ENCODE results near the gene SLAIN1. TPM values are rescaled to one million over a fixed set of nuclear protein-coding genes. Genes with fewer than 3 reads are reported as not detected.

Gene SLAIN1
- total and polyA plus RNA-seq, 2 of the 4 experiments (the other 2 are of a cell fraction): 0.29 to 0.36 TPM

- Histone ChIP-seq H3K4ac (ENCODE audit: low read depth, low read length) (no peak overlapping the region), H2AK5ac (ENCODE audit: low read depth, low read length) (no peak overlapping the region), H3K36me3 (ENCODE audit: control insufficient read depth, insufficient read depth, low read length) (no peaks in the 10 kb centered on the region), H2BK5ac (ENCODE audit: low read depth, low read length, poor library complexity, severe bottlenecking) (no peak overlapping the region), H2BK120ac (ENCODE audit: low read depth, low read length) (no peak overlapping the region), H3K9me1 (ENCODE audit: insufficient read depth, low read length) (no peaks in the 10 kb centered on the region), H2AFZ (replicated peaks; ENCODE audit: low read length, poor library complexity) (no peak overlapping the region), H3K18ac (ENCODE audit: low read depth, low read length) (no peak overlapping the region), H4K8ac (ENCODE audit: low read depth in 2 of 2, low read length in 2 of 2) (no peak overlapping the region), H3K27me3 (ENCODE audit: control insufficient read depth, insufficient read depth, low read length) (peaks cover 13% of the 10 kb centered on the region), H3K56ac (ENCODE audit: extremely low read depth, insufficient read depth, low read length) (no peak overlapping the region), H2AK9ac (replicated peaks; ENCODE audit: low read depth, low read length, poor library complexity) (no peak overlapping the region), H4K20me1 (ENCODE audit: insufficient read depth, low read length) (no peaks in the 10 kb centered on the region), H3K79me1 (ENCODE audit: low read depth in 1 of 2, low read length in 2 of 2) (no peaks in the 10 kb centered on the region), H3K4me2 (ENCODE audit: low read depth, low read length) (no peak overlapping the region), H3K4me1 (ENCODE audit: control insufficient read depth, insufficient read depth, low read length) (no peaks in the 10 kb centered on the region), H3K23ac (ENCODE audit: low read depth, low read length) (no peak overlapping the region), H3K4me3 (ENCODE audit: insufficient read depth, low read depth, low read length) (no peak overlapping the region), H4K91ac (ENCODE audit: insufficient read depth, low read depth, low read length) (no peak overlapping the region), H3K14ac (replicated peaks; ENCODE audit: low read depth, low read length) (no peak overlapping the region), H3K9me3 (ENCODE audit: control insufficient read depth, insufficient read depth, low read length) (no peaks in the 10 kb centered on the region), H2BK20ac (ENCODE audit: low read depth, low read length) (no peak overlapping the region), H2BK15ac (ENCODE audit: low read depth, low read length) (no peak overlapping the region), H3K9ac (ENCODE audit: low read depth, low read length) (no peak overlapping the region), H3K27ac (ENCODE audit: insufficient read depth, low read length) (no peak overlapping the region), H4K5ac (ENCODE audit: low read depth, low read length) (no peak overlapping the region)
- ChIA-PET POLR2A (ENCODE audit: unreplicated experiment) (no interaction called here), CTCF (no interaction called here)
- intact Hi-C loops (cut with micrococcal nuclease): no loop called here
- DNase-seq (no peak), ATAC-seq (ENCODE audit: low read depth) (no peak)
- no CpG with 5 or more reads among the region's 2 CpGs for whole genome bisulfite sequencing, 2 experiments (ENCODE audit: extremely low coverage in 2 of 2, insufficient read length in 1 of 2)
- no TSS peak for BruUV-seq (replicated peaks)
- TF ChIP-seq USF2 (IDR thresholded peaks at IDR 0.05; ENCODE audit: low read depth, low read length) (no peak), RFX5 (IDR thresholded peaks at IDR 0.05; ENCODE audit: low read depth, low read length) (no peak), MXI1 (IDR thresholded peaks at IDR 0.05; ENCODE audit: borderline replicate concordance, low read depth, low read length) (no peak), ELK1 (IDR thresholded peaks at IDR 0.05; ENCODE audit: borderline replicate concordance, low read depth, low read length) (no peak), MAFK (IDR thresholded peaks at IDR 0.05; ENCODE audit: low read depth, low read length) (no peak), FOS (IDR thresholded peaks at IDR 0.05; ENCODE audit: low read depth, low read length) (no peak), CHD1 (IDR thresholded peaks at IDR 0.05; ENCODE audit: low read depth, low read length) (no peak), BHLHE40 (IDR thresholded peaks at IDR 0.05; ENCODE audit: low read depth, low read length) (no peak), CTCF (conservative IDR thresholded peaks at IDR 0.05; ENCODE audit: low read depth, low read length) (no peak), RCOR1 (IDR thresholded peaks at IDR 0.05; ENCODE audit: insufficient replicate concordance, low read length) (no peak), NFE2L2 (IDR thresholded peaks at IDR 0.05; ENCODE audit: low read depth, low read length) (no peak), CEBPB (IDR thresholded peaks at IDR 0.05; ENCODE audit: low read depth, low read length) (no peak), POLR2A (IDR thresholded peaks at IDR 0.05; ENCODE audit: low read depth, low read length) (no peak), MAZ (IDR thresholded peaks at IDR 0.05; ENCODE audit: borderline replicate concordance, low read depth, low read length) (no peak), RAD21 (IDR thresholded peaks at IDR 0.05; ENCODE audit: low read length) (no peak), SMC3 (IDR thresholded peaks at IDR 0.05; ENCODE audit: low read depth, low read length) (no peak)
- in situ Hi-C loops (cut with MboI; ENCODE audit: low sequenced_read_pairs): no loop called here
- dilution Hi-C loops (cut with HindIII; ENCODE audit: low sequenced_read_pairs, unreplicated experiment): no loop called here
These were observed 4.0 kb upstream of the SLAIN1 start for GRCh38 chr13:77693449-77693940.
